B cell (primary cell): ENCODE measurements around the gene TMPO. TPM values are rescaled to one million over a fixed set of nuclear protein-coding genes. Genes with fewer than 3 reads are reported as not detected.
A peak's percentile ranks its signal among the peaks of the same experiment; 100 is the strongest.

Experiments
- ATAC-seq: fragments of 200-7000 bp; cut with Tn5 transposase; one replicate; pipeline ENCODE4 v1.10.0; 2021; ENCODE audit warnings: low read depth, mild to moderate bottlenecking, moderate number of reproducible peaks, moderate library complexity
- CTCF ChIA-PET: fragments of 350-600 bp; sonication (Branson Sonifier 250); formaldehyde crosslinking; loops from one replicate; lab custom pipeline; 2021; ENCODE audit warnings: antibody characterized with exemption, inconsistent platforms; lab: Charles Lee
- POLR2A ChIA-PET: fragments of 350-600 bp; sonication (Branson Sonifier 250); formaldehyde crosslinking; loops from one replicate; lab custom pipeline; 2021; ENCODE audit warnings: antibody characterized with exemption; lab: Charles Lee
- DNase-seq: peaks from one replicate; pipeline ENCODE4 v3.0.0; 2013
- H2AFZ ChIP-seq: 2 replicates; pipeline ENCODE4 v1.6.1; 2012; ENCODE audit warnings: mild to moderate bottlenecking, low read depth, low read length; ENCODE audit not compliant: insufficient read depth, poor library complexity, severe bottlenecking
- H3K27ac ChIP-seq, 2 donors: 1 replicate in 1 of 2; 2 replicates in 1 of 2; pipeline ENCODE4 v1.5.1; 2012 to 2013; ENCODE audit warnings: low read length in 2 of 2, mild to moderate bottlenecking in 2 of 2, moderate library complexity in 1 of 2
- H3K27me3 ChIP-seq, 4 experiments: fragments of 200-600 bp in 1 of 4; sonication (generic) in 1 of 4; replicated peaks in 1 of 4; 1 replicate in 2 of 4; 2 replicates in 2 of 4; pipeline versions ENCODE4 v1.6.1 to v1.7.0; 2013 to 2016; ENCODE audit warnings: low read length in 3 of 4, mild to moderate bottlenecking in 2 of 4, mixed read lengths in 1 of 4, moderate library complexity in 1 of 4; ENCODE audit not compliant: insufficient read depth in 4 of 4, control insufficient read depth in 3 of 4; ENCODE audit errors: control extremely low read depth in 1 of 4
- H3K36me3 ChIP-seq, 2 experiments: replicated peaks in 1 of 2; 1 replicate in 1 of 2; 2 replicates in 1 of 2; pipeline versions ENCODE4 v1.6.1 to v1.7.1; 2013; ENCODE audit warnings: low read length in 1 of 2; ENCODE audit not compliant: insufficient read depth in 2 of 2, control insufficient read depth in 1 of 2; ENCODE audit errors: control extremely low read depth in 1 of 2, extremely low read depth in 1 of 2
- H3K4me1 ChIP-seq, 2 donors: fragments of 200-600 bp in 1 of 2; sonication (generic) in 1 of 2; 1 replicate in 1 of 2; 2 replicates in 1 of 2; pipeline versions ENCODE4 v1.5.1 to v1.6.1; 2013 to 2017; ENCODE audit warnings: low read length in 2 of 2; ENCODE audit not compliant: control insufficient read depth in 2 of 2, insufficient read depth in 2 of 2
- H3K4me2 ChIP-seq: replicated peaks from 2 replicates; pipeline ENCODE3; 2012; ENCODE audit warnings: mild to moderate bottlenecking, low read depth, low read length; ENCODE audit not compliant: poor library complexity, severe bottlenecking
- H3K4me3 ChIP-seq, 5 experiments: fragments of 200-600 bp in 1 of 5; sonication (generic) in 1 of 5; 1 replicate in 3 of 5; 2 replicates in 2 of 5; pipeline versions ENCODE4 v1.5.1 to v1.7.0; 2011 to 2016; ENCODE audit warnings: low read length in 4 of 5, mild to moderate bottlenecking in 4 of 5, low read depth in 2 of 5, control low read depth in 1 of 5, moderate library complexity in 1 of 5; ENCODE audit not compliant: insufficient read depth in 1 of 5; ENCODE audit errors: control extremely low read depth in 1 of 5, extremely low read depth in 1 of 5
- H3K79me2 ChIP-seq: fragments of 200-600 bp; sonication (generic); one replicate; pipeline ENCODE4 v1.6.0; 2016; ENCODE audit warnings: low read length; ENCODE audit not compliant: control insufficient read depth, insufficient read depth
- H3K9ac ChIP-seq: fragments of 200-600 bp; sonication (generic); 2 replicates; pipeline ENCODE4 v1.6.1; 2017; ENCODE audit warnings: mild to moderate bottlenecking, low read length, moderate library complexity
- H3K9me3 ChIP-seq, 3 donors: one replicate each; pipeline versions ENCODE4 v1.6.1 to v1.7.1; 2013; ENCODE audit warnings: low read length in 2 of 3; ENCODE audit not compliant: control insufficient read depth in 2 of 3, insufficient read depth in 1 of 3; ENCODE audit errors: control extremely low read depth in 1 of 3
- H4K20me1 ChIP-seq: 2 replicates; pipeline ENCODE4 v1.6.0; 2012; ENCODE audit warnings: mild to moderate bottlenecking, low read length; ENCODE audit not compliant: insufficient read depth, control insufficient read depth, poor library complexity, severe bottlenecking
- H3K27ac Mint-ChIP-seq: one replicate; pipeline ENCODE4 v1.8.0; 2021; ENCODE audit warnings: mixed read lengths
- H3K27me3 Mint-ChIP-seq: one replicate; pipeline ENCODE4 v1.8.0; 2021; ENCODE audit warnings: mixed read lengths
- H3K4me1 Mint-ChIP-seq: one replicate; pipeline ENCODE4 v1.8.0; 2021; ENCODE audit warnings: mixed read lengths
- H3K4me3 Mint-ChIP-seq: one replicate; pipeline ENCODE4 v1.8.0; 2021; ENCODE audit warnings: mixed read lengths
- H3K9me3 Mint-ChIP-seq: one replicate; pipeline ENCODE4 v1.8.0; 2022; ENCODE audit warnings: mixed read lengths; ENCODE audit not compliant: insufficient read depth
- EZH2 ChIP-seq: IDR thresholded peaks from 2 replicates; pipeline ENCODE4 v1.6.1; 2012; ENCODE audit warnings: borderline replicate concordance, low read depth, mild to moderate bottlenecking, moderate library complexity, low read length; ENCODE audit not compliant: insufficient read depth, poor library complexity, severe bottlenecking
- WGBS: methylation state at CpG from one replicate; pipeline ENCODE4 v1.1.5; 2013; ENCODE audit warnings: missing lambda C conversion rate; ENCODE audit not compliant: insufficient coverage; 5-methylcytosine and 5-hydroxymethylcytosine counted together
- intact Hi-C: fragments of 100-400 bp; cut with micrococcal nuclease; formaldehyde crosslinking; loops from one replicate; pipeline ENCODE4 v1.10.0; 2022
- polyA minus RNA-seq: library from RNA; depleted of rRNA, polyadenylated mRNA; stranded (reverse); fragments of >200 nt; gene quantifications from 2 replicates; pipeline ENCODE4 v1.2.3, GENCODE V29; 2012
- polyA plus RNA-seq: library from polyadenylated mRNA; depleted of rRNA; stranded (reverse); fragments of >200 nt; gene quantifications from 2 replicates; pipeline ENCODE4 v1.2.3, GENCODE V29; 2012
- total RNA-seq, 2 donors: library from RNA; stranded (reverse); fragments of 120-200 nt in 1 of 2; gene quantifications; 1 replicate in 1 of 2; 2 replicates in 1 of 2; pipeline versions ENCODE4 v1.2.3 to v1.2.4, GENCODE V29; 2013 to 2022
- TF ChIP-seq, protein P1 (sequence below): fragments of 200-600 bp; IDR thresholded peaks from one replicate; pipeline ENCODE4 v1.8.0; 2022; ENCODE audit warnings: antibody characterized with exemption, mild to moderate bottlenecking

The TMPO gene, protein sequence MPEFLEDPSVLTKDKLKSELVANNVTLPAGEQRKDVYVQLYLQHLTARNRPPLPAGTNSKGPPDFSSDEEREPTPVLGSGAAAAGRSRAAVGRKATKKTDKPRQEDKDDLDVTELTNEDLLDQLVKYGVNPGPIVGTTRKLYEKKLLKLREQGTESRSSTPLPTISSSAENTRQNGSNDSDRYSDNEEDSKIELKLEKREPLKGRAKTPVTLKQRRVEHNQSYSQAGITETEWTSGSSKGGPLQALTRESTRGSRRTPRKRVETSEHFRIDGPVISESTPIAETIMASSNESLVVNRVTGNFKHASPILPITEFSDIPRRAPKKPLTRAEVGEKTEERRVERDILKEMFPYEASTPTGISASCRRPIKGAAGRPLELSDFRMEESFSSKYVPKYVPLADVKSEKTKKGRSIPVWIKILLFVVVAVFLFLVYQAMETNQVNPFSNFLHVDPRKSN
- 177 and 187 TPM in 2 replicates for total RNA-seq
- 223 TPM for total RNA-seq (2013)
- 41.8 and 53.0 TPM in 2 replicates for polyA plus RNA-seq
- polyA minus RNA-seq: 91.0 and 99.5 TPM in 2 replicates

DNA sequence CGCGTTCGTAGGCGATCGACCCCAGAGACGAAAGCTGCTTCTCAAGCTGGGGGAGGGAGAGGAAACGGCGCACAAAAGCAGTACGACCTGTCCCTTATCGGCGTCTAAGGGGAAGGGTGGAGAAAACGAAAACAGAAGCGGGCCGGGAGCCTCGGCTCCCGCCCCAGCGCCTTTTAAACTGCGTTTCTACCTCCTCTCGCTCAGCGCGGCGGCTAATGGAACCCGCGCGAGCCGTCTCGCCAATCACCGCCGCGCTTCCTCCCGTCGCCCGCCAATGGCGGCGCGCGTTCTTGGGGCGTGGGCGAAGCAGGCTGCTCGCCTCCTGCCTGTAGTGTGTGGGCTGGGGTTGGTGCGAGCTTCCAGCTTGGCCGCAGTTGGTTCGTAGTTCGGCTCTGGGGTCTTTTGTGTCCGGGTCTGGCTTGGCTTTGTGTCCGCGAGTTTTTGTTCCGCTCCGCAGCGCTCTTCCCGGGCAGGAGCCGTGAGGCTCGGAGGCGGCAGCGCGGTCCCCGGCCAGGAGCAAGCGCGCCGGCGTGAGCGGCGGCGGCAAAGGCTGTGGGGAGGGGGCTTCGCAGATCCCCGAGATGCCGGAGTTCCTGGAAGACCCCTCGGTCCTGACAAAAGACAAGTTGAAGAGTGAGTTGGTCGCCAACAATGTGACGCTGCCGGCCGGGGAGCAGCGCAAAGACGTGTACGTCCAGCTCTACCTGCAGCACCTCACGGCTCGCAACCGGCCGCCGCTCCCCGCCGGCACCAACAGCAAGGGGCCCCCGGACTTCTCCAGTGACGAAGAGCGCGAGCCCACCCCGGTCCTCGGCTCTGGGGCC lies at the start of gene TMPO:
Gene TMPO (plus strand): TSS at position 304 of the 824 bp plus-strand sequence. CDS start 278 bp downstream, at position 582.
- DNase-seq (peak; percentile 98), ATAC-seq (peak; percentile 71)
- TF ChIP-seq EZH2: no peak
- TF ChIP-seq, protein P1, sequence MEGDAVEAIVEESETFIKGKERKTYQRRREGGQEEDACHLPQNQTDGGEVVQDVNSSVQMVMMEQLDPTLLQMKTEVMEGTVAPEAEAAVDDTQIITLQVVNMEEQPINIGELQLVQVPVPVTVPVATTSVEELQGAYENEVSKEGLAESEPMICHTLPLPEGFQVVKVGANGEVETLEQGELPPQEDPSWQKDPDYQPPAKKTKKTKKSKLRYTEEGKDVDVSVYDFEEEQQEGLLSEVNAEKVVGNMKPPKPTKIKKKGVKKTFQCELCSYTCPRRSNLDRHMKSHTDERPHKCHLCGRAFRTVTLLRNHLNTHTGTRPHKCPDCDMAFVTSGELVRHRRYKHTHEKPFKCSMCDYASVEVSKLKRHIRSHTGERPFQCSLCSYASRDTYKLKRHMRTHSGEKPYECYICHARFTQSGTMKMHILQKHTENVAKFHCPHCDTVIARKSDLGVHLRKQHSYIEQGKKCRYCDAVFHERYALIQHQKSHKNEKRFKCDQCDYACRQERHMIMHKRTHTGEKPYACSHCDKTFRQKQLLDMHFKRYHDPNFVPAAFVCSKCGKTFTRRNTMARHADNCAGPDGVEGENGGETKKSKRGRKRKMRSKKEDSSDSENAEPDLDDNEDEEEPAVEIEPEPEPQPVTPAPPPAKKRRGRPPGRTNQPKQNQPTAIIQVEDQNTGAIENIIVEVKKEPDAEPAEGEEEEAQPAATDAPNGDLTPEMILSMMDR: no peak
- no peaks in the 10 kb centered on the region for H3K9me3 Mint-ChIP-seq
- H3K4me1 Mint-ChIP-seq: peaks cover 48% of the 10 kb centered on the region
- H3K9ac ChIP-seq: peak within 1 kb of the TSS; percentile 74
- H4K20me1 ChIP-seq: peaks cover 35% of the 10 kb centered on the region
- H3K4me1 ChIP-seq: peaks cover 38 to 46% of the 10 kb centered on the region in 2 donors
- peak within 1 kb of the TSS; percentile 78 to 96 for H3K27ac ChIP-seq
- peak within 1 kb of the TSS; percentile 78 for H3K4me2 ChIP-seq
- peak within 1 kb of the TSS; percentile 99 for H3K4me3 Mint-ChIP-seq
- under 1% methylated on average over 88 of the region's 88 CpGs for WGBS
- H3K4me3 ChIP-seq: peak within 1 kb of the TSS; percentile 72 to 100 (median 91)
- CTCF ChIA-PET: interaction anchor here (0.6 to 11.9 kb wide), 7 partner anchors 11 to 30 kb away, joined by 3 to 195 read pairs (median 5); no protein-coding TSS in a partner anchor
- no peaks in the 10 kb centered on the region for H3K27me3 Mint-ChIP-seq
- POLR2A ChIA-PET: interaction anchor here (0.7 to 4.2 kb wide), 8 partner anchors 11 to 147 kb away, joined by 3 to 36 read pairs (median 3); partner anchors contain the start of genes IKBIP and SLC25A3
- H2AFZ ChIP-seq: peak within 1 kb of the TSS; percentile 93
- peak within 1 kb of the TSS; percentile 99 for H3K27ac Mint-ChIP-seq
- no peaks in the 10 kb centered on the region for H3K9me3 ChIP-seq
- peaks cover 0 to 6% of the 10 kb centered on the region in 2 experiments for H3K36me3 ChIP-seq
- no peaks in the 10 kb centered on the region for H3K27me3 ChIP-seq
- intact Hi-C loops: loop anchor here (1.0 to 10.0 kb wide), 8 partner anchors 12 to 1941 kb away; partner anchors contain the start of genes APAF1, DEPDC4, SCYL2 and SLC25A3
- peaks cover 49% of the 10 kb centered on the region for H3K79me2 ChIP-seq
